Osteocyte (in vitro differentiated cells): ENCODE data around the gene LRGUK. TPM values are rescaled to one million over a fixed set of nuclear protein-coding genes. Genes with fewer than 3 reads are reported as not detected.

Experiments used
- DNase-seq: peaks from one replicate; pipeline ENCODE4 v3.0.0; 2021; ENCODE audit warnings: mixed read lengths; ENCODE audit not compliant: unreplicated experiment; ENCODE audit errors: extremely low spot score
- H3K27ac Mint-ChIP-seq: one replicate; pipeline ENCODE4 v1.8.0; 2021; ENCODE audit warnings: mild to moderate bottlenecking, mixed read lengths; ENCODE audit not compliant: unreplicated experiment
- H3K27me3 Mint-ChIP-seq: one replicate; pipeline ENCODE4 v1.8.0; 2021; ENCODE audit warnings: mixed read lengths; ENCODE audit not compliant: unreplicated experiment
- H3K36me3 Mint-ChIP-seq: one replicate; pipeline ENCODE4 v1.8.0; 2021; ENCODE audit warnings: mixed read lengths; ENCODE audit not compliant: unreplicated experiment
- H3K4me1 Mint-ChIP-seq: one replicate; pipeline ENCODE4 v1.8.0; 2021; ENCODE audit warnings: mixed read lengths; ENCODE audit not compliant: unreplicated experiment
- H3K4me3 Mint-ChIP-seq: one replicate; pipeline ENCODE4 v1.8.0; 2021; ENCODE audit warnings: mild to moderate bottlenecking, moderate library complexity, mixed read lengths; ENCODE audit not compliant: unreplicated experiment
- H3K9me3 Mint-ChIP-seq: one replicate; pipeline ENCODE4 v1.8.0; 2021; ENCODE audit warnings: mixed read lengths; ENCODE audit not compliant: unreplicated experiment
- total RNA-seq: library from RNA; stranded (reverse); gene quantifications from 2 replicates; pipeline ENCODE4 v1.2.1, GENCODE V29; 2021
- TF ChIP-seq, protein P1 (sequence below): fragments of 200-600 bp; sonication (generic); IDR thresholded peaks from 2 replicates; pipeline ENCODE4 v1.5.0; 2021; ENCODE audit warnings: antibody characterized with exemption, mild to moderate bottlenecking, moderate library complexity

Gene LRGUK
- total RNA-seq, 1 donor from 2014 or later, result 0.30 TPM

- peaks cover 10% of the 10 kb centered on the region for H3K9me3 Mint-ChIP-seq
- no peak overlapping the region for H3K4me3 Mint-ChIP-seq
- H3K27ac Mint-ChIP-seq, result no peak overlapping the region
- TF ChIP-seq, protein P1, sequence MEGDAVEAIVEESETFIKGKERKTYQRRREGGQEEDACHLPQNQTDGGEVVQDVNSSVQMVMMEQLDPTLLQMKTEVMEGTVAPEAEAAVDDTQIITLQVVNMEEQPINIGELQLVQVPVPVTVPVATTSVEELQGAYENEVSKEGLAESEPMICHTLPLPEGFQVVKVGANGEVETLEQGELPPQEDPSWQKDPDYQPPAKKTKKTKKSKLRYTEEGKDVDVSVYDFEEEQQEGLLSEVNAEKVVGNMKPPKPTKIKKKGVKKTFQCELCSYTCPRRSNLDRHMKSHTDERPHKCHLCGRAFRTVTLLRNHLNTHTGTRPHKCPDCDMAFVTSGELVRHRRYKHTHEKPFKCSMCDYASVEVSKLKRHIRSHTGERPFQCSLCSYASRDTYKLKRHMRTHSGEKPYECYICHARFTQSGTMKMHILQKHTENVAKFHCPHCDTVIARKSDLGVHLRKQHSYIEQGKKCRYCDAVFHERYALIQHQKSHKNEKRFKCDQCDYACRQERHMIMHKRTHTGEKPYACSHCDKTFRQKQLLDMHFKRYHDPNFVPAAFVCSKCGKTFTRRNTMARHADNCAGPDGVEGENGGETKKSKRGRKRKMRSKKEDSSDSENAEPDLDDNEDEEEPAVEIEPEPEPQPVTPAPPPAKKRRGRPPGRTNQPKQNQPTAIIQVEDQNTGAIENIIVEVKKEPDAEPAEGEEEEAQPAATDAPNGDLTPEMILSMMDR, result no peak
- H3K27me3 Mint-ChIP-seq, result peaks cover 23% of the 10 kb centered on the region
- no peaks in the 10 kb centered on the region for H3K36me3 Mint-ChIP-seq
- DNase-seq, result no peak
- no peaks in the 10 kb centered on the region for H3K4me1 Mint-ChIP-seq
Measured at GRCh38 chr7:134262322-134262721, 135.2 kb downstream of the LRGUK start.

DNA sequence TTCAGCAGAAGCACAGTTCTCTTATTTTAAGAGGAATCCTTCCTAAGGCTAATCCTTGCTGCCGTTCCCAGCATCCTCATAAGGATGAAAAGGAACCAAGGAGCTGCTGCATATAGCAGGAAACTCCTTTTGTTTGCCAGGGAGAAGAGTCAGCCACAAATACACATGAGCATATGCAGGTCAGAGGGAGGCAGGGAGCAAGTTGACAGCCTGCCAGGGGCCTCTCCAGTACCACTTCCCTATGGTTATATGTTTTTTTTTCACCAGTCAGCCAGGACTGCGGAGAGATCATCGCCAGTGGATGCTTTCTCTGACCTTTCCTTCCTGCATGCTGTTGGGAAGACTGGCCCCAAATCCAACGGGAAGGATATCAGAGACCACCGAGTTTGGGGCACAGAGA, 149.8 kb downstream of the LRGUK start:
- peaks cover 67% of the 10 kb centered on the region for H3K27me3 Mint-ChIP-seq
- no peak overlapping the region for H3K4me3 Mint-ChIP-seq
- DNase-seq, result no peak
- H3K9me3 Mint-ChIP-seq, result no peaks in the 10 kb centered on the region
- no peak overlapping the region for H3K27ac Mint-ChIP-seq
- H3K36me3 Mint-ChIP-seq, result no peaks in the 10 kb centered on the region
- TF ChIP-seq, protein P1, result no peak
- H3K4me1 Mint-ChIP-seq, result no peaks in the 10 kb centered on the region

DNA sequence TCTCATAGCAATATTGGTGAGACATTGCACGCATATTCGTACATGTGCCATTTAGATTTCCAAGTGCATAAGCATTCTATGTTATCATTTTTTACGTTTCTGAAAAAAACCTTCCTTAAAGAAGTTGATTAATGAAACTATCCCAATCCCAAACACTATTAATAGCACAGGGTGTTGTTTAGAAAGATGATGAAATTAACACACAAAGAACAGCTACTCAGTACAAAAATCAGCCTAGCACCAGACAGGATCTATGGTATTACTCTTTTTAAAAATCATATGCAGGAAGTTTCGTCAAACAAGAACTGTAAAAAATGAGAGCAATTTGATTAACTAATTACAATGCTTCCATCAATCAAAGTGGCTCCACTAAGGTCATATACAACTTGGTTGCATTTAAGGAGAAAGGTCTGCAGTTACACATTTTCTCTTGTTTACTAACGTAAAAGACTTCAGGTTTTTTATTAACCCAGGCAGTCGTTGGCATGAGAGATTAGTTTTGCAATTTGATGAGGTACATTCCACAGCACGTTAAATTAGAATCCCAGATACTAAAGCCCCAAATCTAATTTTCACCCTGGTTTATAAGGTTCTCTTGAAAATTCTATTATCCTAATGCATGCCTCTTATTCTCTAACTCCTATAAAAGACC, 151.5 kb downstream of the LRGUK start:
- Mint-ChIP-seq H3K36me3 (no peaks in the 10 kb centered on the region), H3K9me3 (no peaks in the 10 kb centered on the region), H3K27ac (no peak overlapping the region), H3K27me3 (peaks cover 63% of the 10 kb centered on the region), H3K4me1 (no peaks in the 10 kb centered on the region), H3K4me3 (no peak overlapping the region)
- TF ChIP-seq, protein P1, result no peak
- DNase-seq, result no peak

DNA sequence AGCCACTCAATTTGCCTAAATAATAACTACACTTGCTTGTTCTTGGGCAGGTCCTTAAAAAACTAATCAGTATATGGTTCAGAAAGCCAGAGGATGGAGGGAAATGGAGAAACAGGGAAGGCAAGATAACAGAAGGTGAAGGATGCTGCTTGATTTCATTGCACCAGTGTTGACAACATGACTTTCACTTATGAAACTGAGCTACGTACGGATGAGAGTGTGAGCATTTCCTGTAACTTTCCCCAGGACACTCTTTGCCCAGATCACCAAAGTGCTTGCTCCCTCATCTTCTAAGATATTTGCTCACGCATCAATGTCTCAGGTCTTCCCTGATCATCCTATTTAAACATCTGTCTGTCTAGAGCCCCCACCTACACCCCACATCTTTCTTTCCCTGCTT, 152.2 kb downstream of the LRGUK start:
- no peak overlapping the region for H3K4me3 Mint-ChIP-seq
- TF ChIP-seq, protein P1, result no peak
- H3K27me3 Mint-ChIP-seq, result peaks cover 63% of the 10 kb centered on the region

GRCh38 chr7:134279898-134280297, 152.8 kb downstream of the LRGUK start:
- H3K4me3 Mint-ChIP-seq, result no peak overlapping the region
- H3K4me1 Mint-ChIP-seq, result no peaks in the 10 kb centered on the region
- H3K27me3 Mint-ChIP-seq, result peaks cover 60% of the 10 kb centered on the region
- no peaks in the 10 kb centered on the region for H3K9me3 Mint-ChIP-seq
- H3K36me3 Mint-ChIP-seq, result no peaks in the 10 kb centered on the region
- TF ChIP-seq, protein P1, result no peak
- DNase-seq, result no peak
- no peak overlapping the region for H3K27ac Mint-ChIP-seq

More for the DNA sequence above, 152.2 kb downstream of the LRGUK start:
- H3K27ac Mint-ChIP-seq, result no peak overlapping the region
- no peaks in the 10 kb centered on the region for H3K4me1 Mint-ChIP-seq
- H3K9me3 Mint-ChIP-seq, result no peaks in the 10 kb centered on the region
- H3K36me3 Mint-ChIP-seq, result no peaks in the 10 kb centered on the region
- DNase-seq, result no peak
